ENCODE data around the gene MT1X.

The MT1X gene

DNA sequence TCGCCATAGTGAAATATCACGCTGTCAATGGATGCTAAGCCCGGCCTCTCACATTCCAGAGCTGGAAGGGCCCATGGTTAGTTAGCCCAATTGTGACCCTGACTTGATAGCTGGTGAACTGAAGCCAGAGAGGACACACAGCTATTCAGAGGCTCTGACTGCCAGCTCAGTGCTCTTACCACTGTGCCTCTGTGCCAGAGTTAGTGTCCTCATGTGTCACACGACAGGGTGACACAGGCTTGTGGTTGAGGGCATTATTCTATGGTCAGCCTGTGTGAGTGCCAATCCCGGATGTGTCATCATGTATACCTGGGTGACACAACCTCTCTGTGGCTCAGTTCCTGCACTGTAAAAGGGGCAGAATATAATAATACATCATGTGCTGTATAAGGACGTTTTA lies 2.5 kb upstream of the MT1X start:
- DNase-seq: no peak

DNA sequence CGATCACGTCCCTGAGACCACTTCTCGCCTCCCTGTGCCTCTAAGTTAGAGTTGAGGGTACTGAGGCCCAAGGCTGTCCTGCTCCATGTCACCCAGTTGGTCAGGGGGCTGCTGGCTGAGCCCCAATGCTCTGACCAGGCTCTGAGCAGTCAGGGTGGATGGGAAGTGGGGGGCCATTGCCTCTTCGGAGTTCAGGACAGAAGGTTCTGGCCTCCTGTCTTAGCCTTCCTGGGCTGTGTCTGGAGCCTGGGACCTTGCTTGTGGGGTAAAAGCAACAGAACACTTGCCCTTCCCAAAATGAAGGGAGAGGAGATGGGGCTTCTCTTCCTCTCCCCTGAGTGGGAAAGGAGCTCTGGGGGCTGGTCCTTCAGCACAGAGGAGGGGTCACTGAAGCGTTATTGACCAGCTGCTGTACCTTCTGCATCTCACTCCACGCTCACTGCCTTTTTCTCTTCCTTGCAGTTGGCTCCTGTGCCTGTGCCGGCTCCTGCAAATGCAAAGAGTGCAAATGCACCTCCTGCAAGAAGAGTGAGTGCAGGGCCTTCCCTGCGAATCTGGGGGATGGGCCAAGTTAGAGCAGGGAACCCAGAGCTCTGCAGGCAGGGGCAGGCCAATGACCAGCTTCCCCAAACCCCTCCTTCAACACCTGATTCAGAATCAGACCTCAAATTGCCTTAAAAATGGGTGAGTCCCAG lies 580 bp downstream of the MT1X start:
- no peak for DNase-seq

DNA sequence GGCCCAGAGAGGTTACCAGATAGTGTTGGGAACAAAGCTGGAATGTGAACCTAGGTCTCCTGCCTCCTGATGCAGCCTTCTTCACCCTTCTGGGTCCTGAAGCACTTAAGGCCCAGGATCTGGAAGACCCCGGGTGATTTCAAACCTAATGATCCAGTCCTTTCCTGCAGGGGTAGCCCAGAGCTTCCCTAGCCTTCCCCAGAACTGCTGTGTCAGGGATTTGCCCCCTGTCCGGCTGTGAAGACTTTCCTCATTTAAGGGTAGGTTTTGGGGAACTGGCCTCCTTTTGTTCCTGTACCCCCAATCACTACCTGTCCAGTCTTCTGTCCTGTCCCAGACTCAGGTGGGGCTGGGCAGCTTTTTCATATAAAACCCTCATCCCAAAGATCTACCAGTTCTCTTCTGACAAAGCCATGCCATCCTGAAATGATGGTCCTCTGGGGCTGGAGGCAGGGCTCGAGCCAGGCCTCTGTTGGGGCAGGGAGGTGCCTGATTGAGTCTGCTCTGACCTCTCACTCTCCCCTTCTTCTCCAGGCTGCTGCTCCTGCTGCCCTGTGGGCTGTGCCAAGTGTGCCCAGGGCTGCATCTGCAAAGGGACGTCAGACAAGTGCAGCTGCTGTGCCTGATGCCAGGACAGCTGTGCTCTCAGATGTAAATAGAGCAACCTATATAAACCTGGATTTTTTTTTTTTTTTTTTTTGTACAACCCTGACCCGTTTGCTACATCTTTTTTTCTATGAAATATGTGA lies 1.3 kb downstream of the MT1X start:
- no peak for DNase-seq

DNA sequence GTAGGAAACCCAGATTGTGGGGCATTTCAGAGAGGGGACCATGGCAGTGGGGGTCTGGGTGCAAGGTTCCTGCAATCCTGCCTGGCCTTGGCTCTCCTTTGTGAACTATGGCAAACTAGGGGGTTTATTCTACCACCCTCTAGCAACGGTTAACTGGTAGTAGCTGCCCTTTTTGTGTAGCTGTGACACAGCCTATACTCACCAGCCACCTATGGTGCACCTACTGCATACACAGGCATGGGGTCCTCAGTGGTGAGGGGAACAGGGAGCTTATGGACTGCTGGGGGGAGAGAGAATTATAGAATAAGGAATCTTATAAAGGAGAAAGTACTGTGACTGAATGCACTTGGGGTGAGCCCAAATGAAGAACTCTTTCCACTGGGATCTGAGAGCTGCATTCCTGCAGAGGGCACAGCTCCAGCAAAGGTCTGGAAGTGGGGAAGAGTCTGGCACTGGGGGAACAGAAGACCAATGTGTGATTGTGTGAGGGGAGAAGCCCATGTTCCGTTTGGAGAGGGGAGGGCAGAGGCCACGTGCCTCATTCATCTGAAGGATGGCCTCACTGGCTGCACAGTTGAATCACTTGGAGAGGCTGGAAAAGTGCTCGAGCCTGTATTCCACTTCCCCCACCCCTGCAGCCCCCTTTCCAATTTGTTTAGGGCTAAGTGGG lies 2.1 kb downstream of the MT1X start:
- DNase-seq: no peak

DNA sequence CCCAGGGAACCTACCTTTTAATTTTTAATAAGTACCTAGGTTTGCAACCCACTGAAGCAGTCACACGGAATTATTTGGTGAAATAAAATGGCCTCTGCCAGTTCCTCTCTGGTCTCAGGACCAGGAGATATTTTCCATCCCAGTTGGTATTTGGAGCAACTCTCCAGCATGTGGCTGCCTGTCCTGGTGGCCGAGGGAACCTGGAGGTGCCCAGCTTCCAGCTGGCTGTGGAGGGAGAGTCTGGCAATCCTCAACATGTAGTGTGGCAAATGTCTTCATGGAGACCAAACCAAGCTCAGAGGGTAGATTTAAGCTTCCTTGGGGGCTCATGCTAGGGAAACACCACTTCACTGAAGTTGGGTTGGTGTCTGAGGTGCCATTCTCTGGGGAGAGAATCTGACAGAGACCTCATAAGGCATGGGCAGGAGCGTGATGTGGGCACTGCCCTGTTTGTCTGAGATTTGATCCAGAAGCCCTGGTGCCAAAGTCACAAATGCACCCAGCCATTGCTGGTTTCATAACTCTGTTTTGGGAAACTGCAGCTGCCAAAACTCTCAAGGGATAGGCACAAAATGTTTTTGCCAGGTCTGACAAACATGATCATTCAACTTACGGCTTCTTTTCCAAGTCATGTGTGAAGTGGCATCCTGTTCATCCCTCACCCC lies 2.8 kb downstream of the MT1X start:
- no peak for DNase-seq

DNA sequence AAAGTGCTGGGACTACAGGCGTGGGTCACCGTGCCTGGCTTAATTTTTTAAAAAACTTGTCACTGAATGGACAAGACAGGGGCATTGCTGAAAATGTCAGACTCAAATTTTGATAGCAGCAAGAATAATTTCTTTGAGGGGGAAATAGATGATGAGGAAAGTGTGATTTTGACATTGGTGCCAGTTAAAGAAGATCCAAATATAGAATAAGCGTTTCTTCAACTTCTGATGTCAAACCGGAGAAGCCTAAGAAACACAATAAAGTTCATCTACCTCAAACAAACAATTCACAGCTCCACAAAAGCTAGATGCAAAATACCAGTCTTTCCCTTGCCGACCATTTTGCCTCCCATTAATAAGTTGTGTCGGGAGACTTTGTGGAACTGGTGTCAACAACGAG lies 4.5 kb downstream of the MT1X start:
- DNase-seq: no peak

DNA sequence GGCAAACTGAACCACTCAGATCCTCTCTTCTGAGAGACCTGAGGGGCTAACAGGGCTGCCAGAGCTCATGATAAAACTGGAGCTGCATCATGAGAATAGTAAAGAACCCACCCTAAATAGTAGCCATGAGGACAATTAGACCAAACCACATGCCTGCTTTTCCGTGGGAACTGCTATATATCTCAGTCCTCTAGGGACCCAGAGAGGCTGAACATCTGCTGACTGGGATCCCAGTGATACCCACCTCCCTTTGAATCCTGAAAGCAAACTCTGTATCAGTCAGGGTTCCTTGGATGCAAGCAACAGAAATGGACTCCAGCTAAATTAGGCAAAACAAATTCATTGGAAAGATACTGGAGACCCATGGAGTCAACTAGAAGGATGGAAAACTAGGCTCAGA lies 6.5 kb downstream of the MT1X start:
- no peak for DNase-seq

DNA sequence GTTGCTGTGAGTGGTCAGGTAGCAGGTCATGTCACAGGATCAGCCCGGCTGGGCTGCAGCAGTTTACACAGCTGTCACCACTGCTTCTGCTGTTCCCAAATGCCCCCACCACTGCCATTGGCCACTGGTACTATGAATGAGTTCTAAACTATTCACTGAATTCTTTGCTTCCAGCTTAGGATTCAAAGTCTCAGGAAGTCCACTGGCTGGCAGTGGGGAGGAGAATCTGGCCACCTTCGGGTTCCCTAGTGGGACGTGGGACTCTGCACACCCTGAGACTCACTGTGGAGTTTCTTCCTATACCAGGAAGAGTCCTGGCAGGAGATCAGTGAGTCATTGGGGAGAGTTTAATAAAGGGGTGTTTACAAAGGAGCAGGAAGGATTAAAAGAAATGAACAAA lies 6.9 kb downstream of the MT1X start:
- no peak for DNase-seq

DNA sequence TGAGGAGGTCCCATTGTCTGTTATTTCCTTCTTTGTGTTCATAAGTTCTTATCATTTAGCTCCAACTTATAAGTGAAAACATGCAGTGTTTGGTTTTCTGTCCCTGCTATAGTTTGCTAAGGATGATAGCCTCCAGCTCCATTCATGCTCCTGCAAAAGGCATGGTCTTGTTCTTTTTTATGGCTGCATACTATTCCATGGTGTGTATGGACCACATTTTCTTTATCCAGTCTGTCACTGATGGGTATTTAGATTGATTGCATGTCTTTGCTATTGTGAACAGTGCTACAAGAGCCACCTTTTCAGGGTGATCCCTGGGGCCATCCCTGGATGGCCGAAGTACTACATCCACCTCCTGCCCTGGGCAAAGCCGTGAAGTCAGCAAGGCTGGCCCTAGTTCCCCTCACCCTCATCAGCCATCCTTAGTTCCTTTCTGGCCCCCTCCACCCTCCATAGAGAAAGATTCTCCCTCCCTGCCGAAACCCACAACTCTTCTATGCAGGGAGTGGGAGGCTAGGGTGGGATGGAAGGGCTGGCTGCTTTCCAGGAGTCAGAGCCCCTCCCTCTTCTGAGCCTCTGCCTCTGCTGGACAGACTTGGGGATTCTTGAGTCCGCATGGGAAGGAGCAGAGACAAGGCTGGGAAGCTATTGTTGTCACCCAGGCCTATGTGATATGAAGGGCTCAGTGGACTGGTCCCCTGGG lies 8.3 kb downstream of the MT1X start:
- no peak for DNase-seq

DNA sequence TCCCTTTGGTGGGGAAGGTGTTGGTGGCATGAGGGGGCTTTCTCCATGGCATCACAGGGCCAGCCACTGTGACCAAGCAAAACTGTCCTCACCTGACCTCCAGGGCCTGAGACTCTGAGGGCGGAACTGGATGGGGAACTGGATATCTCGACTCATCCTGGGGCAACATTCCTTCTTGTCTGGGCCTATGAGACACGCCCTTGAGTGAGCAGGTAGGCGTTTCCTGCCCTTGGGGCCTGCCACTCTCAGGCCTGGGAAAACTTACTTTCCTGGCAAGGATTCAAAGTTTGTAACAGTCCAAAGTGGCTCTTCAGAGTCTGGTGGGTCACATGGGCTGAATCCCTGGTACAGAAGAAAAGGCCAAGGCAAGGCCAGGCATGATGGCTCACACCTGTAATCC lies 9.6 kb downstream of the MT1X start:
- no peak for DNase-seq

DNA sequence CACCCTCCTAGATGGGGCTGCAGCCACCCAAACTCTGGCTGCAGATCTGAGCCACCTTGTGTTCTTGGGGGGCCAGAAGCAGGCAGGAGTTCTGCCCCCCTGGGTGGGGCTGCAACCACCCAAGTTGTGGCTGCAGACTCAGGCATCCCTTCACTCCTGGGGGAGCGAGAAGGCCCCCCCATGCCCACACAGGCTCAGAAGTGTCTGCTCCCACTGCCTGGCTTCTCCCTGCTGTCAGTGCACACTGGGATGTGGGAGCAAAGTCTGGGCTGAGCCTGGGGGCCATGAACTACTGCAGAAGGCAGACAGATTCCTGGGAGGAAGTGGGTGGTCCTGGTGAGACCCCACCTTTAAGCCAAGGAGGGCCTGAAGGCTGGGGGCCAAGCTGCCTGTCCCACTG lies 13.0 kb downstream of the MT1X start:
- DNase-seq: no peak

DNA sequence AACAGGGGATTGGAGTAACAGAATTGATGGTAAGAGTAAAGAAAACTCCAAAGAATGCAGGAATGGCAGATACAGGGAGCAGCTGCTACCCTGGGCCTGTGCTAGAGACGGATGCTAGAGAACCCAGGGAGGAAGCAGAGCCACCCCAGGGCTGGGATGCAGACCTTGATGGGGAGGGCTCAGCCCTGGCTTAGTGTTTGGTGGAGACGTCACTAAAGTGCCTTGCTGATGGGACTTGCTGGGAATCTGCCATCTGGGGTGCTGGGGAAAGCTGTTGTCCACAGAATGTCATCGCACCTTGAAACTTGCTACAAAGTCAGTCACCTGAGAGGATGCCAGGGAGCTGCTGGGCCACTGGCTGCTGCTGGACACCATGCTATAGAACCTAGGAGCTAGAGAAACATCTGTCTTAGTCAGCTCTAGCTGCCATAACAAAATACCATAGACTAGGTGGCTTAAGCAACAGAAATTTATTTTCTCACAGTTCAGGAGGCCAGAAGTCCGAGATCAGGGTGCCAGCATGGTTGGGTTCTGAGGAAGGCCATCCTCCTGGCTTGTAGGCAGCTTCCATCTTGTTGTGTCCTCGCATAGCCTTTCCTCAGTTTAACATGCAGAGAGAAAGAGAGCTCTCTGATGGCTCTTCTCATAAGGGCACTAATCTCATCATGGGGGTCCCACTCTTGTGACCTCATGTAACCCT lies 15.3 kb downstream of the MT1X start:
- DNase-seq: no peak

DNA sequence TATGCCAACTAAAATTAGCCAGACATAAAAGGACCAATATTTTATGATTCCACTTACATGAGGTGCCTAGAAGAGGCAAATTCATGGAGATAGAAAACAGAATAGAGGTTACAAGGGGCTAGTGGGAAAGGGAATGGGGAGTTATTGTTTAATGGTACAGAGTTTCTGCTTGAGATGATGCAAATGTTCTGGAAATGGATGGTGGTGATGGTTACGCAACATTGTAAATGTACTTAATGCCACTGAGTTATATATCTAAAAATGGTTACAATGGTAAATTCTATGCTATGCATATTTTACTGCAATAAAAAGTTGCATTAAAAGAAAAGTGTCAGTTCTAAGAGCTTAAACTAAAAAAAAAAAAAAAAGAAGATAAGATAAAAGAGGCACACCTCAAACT lies 17.9 kb downstream of the MT1X start:
- no peak for DNase-seq

DNA sequence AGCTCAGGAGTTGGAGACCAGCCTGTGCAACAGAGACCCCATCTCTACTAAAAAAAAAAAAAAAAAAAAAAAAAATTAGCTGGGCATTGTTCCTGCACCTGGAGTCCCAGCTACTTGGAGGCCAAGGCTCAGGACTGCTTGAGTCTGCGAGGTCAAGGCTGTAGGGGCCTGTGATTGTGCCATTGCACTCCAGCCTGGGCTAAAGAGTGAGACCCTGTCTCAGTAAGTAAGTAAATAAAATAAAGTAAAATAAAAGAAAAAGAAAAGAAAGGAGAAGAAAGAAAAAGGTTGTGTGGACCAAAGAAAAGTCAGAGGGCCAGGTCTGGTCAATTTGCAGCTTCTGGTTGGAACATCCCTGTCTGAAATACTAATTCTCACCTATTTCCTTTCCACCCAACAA lies 18.4 kb downstream of the MT1X start:
- DNase-seq: no peak

DNA sequence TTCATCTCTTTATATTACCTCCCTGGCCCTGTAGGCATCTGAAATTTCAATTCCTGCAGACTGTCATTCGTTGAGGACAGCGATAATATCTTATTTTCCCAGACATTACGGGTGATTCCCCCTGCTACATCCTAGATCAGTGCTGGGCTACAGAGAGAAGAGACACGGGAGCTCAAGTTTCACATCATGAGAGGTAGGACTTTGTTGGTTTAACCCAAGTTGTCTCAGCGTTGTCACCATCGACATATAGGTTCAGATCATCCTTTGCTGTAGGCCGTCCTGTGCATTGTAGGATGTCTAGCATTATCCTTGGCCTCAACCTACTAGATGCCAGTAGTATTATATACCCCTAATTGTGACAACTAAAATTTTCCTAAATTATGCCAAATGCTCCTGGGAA lies 19.3 kb downstream of the MT1X start:
- no peak for DNase-seq

DNA sequence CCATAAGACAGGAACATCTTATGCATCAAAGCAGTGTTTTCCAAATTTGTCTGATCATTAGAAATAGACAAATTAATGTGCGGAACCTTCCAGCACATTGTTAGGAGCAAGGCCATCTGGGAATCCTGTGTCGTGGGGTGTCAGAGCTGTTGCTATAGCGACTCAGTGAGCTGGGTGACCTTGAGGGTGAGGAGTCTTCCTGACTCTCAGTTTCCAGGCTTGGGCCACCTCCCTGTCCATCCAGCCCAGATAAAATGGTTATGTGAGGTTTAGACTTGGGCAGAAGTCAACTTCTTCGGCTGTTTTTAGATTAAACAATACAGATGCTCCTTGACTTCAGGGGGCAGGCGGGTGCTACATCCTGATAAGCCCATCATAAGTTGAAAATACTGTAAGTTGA lies 20.6 kb downstream of the MT1X start:
- DNase-seq: no peak

DNA sequence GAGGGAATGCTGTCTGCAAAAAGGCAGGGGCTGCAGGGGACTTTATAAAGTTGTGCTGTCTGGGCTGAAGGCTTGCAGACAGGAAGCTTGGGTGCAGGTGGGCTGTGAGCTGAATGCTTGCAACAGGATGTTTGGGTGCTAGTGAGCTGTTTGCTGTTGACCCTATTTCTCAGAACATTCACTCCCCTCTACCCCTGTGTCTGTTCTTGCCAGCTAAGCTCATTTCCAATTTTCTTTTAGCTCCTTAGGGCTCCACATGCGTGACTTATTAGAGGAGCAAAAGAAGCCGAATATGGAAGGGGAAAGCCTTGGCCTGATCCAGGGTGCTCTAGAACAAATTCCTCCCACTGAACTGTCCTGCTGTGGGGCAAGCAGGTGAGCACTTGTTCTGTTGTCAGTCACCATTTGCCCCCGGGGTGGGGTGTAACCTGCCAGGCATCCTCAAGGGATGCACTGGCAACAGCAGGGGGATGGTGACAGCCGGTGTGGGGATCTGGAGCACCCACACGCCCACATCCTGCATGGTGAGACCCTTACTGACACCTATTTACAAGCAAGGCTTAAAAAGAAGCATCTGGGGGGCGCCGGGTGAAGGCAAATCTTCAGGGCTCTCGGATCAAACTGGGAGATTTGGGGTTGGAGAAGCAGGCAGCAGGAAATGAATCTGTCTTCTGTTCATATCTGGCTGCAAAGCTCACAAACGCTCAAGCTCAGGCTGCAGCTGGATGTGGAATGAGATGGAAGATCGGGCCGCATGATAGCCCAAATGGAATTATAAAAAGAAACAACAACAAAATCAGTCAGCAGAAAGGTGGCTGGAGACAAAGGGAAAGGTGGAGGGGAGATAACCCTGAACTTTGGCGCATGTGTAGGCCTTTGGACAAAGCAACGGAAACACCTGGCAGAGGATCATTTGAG lies 26.5 kb downstream of the MT1X start:
- DNase-seq: no peak

DNA sequence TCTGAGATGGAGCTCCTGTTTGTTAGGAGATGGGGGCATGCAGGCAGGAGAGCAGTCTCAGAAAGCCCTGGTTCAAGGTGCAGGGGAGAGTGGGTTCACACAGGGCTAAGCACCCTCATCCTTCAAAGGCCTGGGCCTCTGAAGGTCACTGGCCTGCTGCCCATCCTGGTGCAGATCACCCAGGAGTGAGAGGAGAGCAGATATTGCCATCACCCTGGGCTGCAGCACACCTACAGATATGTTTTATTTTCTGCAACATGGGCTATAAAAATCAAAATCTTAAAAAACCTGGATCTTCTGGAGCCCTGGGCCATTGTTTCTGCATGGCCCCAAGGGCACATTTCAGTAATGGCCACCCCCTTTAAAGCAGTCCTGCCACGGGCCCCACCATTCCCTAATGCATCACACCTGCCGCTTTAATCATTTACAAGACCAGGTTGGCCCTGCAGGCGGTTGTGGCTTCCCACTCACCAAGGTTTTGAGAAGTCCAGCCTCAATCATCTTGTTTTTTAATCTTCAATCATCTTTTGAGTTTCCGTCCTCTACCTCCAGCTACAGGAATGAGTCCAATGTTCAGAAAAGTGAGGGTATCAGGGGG lies 27.3 kb downstream of the MT1X start:
- DNase-seq: no peak

DNA sequence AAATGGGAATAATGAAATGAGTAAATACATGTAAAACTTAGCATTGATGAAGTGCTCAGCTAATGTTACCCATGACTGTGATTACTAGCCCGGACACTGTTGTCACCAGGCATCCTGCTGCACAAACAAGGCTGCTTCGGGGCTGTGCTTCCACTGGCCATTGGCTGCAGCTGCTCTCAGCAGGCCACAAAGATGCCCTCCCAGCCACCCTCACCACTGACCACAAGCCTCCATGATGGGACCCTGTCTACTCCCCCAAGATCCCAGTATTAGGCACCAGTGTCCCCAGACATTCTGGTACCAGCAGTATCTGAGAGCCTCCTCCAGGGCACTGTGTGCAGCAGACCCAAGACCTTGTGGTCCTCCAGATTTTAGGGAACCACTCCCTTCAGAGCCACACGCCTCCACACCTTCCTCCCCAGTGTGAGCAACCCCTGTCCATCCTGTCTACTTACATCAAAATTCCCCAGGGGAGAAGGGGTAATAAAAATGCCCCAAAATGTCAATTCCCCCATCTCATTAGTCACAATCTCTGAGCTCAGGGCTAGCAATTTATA lies 28.0 kb downstream of the MT1X start:
- no peak for DNase-seq

DNA sequence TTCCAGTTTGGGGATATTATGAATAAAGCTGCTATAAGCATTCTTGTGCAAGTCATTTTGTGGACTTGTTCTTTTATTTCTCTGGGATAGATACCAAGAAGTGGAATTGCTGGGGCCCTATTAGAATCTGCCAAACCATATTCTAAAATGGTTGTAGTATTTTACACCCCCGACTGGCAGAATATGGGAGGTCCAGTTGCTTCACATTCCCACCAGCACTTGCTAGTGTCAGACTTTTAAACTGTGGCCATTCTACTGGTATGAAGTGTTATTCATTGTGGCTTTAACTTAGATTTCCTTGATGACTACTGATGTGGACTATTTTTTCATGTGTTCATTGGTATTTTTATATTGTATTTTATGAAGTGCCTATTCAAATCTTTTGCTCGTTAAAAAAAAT lies 29.6 kb downstream of the MT1X start:
- no peak for DNase-seq

DNA sequence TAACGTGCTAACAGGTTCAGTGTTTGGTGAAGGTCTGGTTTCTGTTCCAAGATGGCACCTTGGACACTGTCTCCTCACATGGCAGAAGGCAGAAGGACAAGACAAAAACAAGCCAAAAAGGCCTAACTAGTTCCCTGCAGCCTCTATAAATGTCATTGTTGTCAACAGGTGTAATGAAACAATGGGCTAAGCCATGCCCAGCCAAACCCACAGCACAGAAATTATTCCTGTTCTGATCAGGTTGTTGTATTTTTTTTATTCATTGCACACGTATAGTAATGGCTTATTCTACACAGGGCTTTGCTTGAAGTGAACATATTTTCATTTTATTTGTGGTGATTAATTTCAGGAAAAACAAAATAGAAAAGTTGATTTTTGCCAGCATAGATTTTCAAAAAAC lies 31.5 kb downstream of the MT1X start:
- DNase-seq: no peak

All from GDM1 (cell line).